Measurements from ENCODE around the gene ZNF365.
"Not testable (repeated sequence)": the region's sequence is repeated elsewhere in the genome, so short reads cannot be mapped to it uniquely, and the experiment has no call there.

ZNF365 gene, protein sequence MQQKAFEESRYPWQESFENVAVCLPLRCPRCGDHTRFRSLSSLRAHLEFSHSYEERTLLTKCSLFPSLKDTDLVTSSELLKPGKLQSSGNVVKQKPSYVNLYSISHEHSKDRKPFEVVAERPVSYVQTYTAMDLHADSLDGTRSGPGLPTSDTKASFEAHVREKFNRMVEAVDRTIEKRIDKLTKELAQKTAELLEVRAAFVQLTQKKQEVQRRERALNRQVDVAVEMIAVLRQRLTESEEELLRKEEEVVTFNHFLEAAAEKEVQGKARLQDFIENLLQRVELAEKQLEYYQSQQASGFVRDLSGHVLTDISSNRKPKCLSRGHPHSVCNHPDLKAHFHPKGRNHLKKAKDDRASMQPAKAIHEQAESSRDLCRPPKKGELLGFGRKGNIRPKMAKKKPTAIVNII

GRCh38 chr10:62373995-62374861 is at the start of gene ZNF365:
TSS of gene ZNF365 (plus strand) at chr10:62374369. CDS start at chr10:62376194, 1,825 bp downstream.
- DNase-seq: no peak

DNA sequence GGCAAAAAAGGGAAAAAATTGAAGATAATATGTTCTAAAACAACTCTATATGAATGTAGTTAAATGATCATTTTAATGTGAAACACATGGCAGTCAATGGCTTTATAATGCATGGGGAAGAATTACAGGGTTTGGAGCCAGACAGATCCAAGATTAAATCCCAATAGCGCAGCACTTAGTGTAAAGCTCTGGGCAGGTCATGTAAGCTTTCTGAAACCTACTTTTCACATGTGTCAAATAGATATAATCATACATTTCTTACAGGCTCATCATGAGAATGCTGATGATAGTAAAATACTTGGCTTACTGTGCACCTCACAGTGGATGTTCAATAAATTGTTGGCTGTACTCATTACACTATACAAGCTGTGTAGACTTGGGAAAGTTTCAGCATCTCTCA is 48.0 kb upstream of the ZNF365 start:
- DNase-seq: no peak

DNA sequence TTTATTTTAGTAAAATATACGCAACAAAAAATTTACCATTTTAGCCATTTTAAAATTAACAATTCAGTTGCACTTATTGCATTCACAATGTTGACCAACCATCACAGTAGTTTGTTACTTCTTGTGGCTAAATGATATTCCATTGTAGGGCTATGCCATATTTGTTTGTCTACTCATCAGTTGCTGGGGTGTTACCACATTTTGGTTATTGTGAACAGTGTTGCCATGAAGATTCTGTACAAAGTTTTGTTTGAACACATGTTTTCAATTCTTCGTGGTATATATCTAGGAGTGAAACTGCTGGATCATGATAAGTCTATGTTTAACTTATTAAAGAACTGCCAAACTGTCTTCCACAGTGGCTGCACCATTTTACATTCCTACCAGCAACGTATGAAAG is 46.3 kb upstream of the ZNF365 start:
- DNase-seq: no peak

- no peak for DNase-seq
These were observed 44.0 kb upstream of the ZNF365 start for GRCh38 chr10:62330213-62330612.

GRCh38 chr10:62332406-62332805 is 41.8 kb upstream of the ZNF365 start:
- no peak for DNase-seq

DNA sequence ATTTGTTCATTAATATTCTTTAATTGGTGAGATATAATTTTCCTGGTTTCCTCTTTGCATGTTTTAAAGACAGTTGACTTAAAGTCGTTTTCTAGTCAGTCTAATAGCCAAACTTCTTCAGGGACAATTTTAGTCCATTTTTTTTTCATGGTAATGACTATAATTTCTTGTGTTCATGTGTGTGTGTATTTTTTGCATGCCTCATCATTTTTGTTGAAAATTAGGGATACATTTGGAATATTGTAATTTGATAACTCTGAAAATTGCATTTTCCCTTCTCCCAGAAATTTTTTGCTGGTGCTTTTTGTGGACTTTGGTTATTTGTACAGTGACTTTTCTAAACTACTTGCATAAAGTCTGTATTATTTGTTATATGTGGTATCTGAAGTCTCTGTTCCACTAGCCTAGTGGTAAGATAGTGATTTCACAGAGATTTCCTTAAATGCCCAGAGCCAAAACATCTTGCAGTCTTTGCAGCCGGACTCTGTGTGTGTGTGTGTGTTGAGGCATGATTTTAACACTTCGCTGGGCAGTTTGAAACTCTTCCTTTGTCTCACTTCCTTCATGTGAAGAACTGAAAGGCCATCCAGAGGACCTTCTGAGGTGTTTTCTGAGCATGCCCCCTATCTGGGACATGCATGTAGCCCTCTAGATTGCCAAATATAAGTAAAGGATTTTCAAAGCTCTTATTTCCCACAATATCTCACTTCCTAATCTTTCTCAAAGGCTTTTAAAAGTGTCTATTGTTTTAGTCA is 40.9 kb upstream of the ZNF365 start:
- DNase-seq: no peak

- DNase-seq: no peak
These were observed 40.0 kb upstream of the ZNF365 start for GRCh38 chr10:62333988-62334682.

- no peak for DNase-seq
These were observed 38.8 kb upstream of the ZNF365 start for GRCh38 chr10:62335326-62335725.

DNA sequence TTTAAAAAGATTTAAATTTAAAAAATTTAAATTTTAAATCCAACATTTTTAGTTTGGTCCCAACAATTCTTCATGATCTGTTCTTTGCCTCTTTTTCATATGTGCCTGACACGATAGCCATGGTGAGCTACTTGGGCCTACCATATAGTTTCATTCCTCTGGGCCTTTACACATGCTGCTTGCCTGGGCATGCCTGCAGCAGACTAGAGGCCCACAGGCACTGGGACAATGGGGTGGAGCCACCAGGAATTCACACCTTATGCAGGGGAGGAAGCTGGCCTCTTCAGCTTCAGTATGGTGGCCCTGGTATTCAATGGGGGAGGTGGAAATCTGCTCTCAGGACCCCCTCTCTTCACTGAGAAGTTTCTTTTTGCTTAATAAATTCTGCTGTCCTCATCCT is 37.8 kb upstream of the ZNF365 start:
- DNase-seq: no peak

GRCh38 chr10:62341419-62341818 is 32.8 kb upstream of the ZNF365 start:
- no peak for DNase-seq

DNA sequence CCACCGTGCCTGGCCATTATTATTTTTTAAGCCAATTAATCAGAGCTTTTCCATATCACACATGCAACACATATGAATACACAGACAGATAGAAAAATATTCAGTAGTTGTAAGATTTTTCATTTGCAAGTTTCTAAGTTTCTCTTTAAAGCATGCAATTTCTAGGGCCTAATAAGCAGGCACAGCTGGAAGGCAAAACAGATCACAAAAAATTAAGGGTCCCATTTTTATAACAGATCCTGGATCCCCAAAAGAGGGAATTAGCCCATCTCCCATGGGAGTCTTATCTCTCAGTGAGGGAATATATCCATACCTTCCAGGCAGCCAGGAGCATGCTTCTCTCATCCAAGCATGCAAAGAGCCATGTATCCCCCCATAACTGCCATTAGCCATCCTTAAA is 31.2 kb upstream of the ZNF365 start:
- no peak for DNase-seq

- no peak for DNase-seq
These were observed 26.1 kb upstream of the ZNF365 start for GRCh38 chr10:62348029-62348428.

GRCh38 chr10:62352356-62352970 is 21.7 kb upstream of the ZNF365 start:
- no peak for DNase-seq

DNA sequence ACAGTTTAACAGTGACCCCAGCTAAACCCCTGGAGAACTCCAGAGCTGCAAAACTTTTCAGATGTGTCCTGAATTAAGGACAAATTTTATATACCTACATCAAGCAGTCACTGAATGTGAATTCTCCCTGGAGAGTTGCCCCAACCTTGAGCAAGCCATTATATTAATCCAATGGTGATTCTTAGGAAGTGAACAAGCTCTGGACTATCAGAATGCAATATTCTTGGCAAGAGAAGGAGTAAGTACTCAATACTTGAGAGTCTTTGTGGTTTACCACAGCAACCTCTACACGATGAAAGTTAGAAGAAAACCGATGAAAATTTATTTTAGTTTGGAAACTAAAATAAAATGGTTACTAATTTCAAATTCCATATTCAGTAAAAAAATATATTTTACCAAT is 19.3 kb upstream of the ZNF365 start:
- no peak for DNase-seq

GRCh38 chr10:62356447-62356846 is 17.7 kb upstream of the ZNF365 start:
- no peak for DNase-seq

GRCh38 chr10:62358151-62358550 is 16.0 kb upstream of the ZNF365 start:
- DNase-seq: not testable (repeated sequence)

- no peak for DNase-seq
These were observed 552 bp upstream of the ZNF365 start for GRCh38 chr10:62373639-62373994.

DNA sequence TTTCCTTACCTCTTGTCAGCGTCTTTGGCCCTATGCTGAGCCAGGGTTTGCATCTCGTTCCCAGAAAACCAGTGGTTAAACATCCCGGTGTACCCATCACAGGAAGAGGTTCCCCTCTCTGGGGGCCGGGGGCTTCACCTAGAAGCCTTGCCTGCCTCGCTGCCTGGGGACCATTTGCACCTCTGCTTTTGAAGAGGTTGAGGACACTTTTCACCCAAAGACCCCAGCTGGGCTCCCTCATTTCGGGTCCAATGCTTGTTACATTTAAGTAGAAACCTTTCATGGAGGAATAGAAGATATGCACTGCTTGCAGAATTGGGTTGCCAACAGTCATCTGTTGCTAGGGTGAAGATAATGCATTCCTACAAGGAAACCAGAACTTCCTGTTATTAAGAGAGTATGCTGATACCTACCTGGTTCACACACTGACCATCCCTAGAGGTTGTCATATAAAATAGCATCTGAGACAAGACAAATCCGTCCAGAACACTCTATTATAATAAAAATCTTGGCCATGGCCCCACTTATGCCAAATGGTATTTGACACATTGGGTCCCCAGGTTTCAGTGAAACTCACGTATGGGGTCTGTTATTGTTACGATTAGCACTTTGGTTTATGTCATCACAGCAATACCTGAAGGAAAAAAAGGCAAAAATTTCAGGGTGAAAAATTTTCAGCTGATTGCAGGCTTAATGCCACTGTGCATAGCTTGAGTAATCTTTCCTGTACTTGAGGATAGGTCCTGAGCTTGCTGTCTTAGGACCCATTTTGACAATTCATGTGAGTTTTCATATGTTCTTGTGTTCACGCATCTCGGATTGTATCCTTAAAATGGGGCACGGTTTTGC is 917 bp downstream of the ZNF365 start:
- no peak for DNase-seq

DNA sequence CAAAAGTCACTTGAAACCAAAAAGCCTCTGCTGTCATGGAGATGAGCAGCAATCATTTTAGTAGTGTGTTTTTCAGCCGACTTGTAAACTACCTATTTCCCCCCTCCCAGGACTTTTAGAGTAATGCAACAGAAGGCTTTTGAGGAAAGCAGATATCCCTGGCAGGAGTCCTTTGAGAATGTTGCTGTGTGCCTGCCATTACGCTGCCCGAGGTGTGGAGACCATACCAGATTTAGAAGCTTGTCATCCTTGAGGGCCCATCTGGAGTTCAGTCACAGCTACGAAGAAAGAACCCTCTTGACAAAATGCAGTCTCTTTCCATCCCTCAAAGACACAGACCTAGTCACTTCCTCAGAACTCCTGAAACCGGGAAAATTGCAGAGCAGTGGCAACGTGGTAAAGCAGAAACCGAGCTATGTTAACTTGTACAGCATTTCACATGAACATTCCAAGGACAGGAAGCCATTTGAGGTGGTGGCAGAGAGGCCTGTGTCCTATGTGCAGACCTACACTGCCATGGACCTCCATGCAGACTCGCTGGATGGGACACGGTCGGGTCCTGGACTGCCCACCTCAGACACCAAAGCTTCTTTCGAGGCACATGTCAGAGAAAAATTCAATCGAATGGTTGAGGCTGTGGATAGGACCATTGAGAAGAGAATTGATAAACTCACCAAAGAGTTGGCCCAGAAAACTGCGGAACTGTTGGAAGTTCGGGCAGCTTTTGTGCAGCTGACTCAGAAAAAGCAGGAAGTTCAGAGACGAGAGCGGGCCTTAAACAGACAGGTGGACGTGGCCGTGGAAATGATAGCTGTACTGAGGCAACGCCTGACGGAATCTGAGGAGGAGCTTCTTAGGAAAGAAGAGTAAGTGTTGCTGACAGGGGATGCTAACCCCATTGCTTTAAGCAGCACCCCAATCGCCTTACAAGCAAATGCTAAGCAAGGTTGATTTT is 2.2 kb downstream of the ZNF365 start:
- DNase-seq: no peak

DNA sequence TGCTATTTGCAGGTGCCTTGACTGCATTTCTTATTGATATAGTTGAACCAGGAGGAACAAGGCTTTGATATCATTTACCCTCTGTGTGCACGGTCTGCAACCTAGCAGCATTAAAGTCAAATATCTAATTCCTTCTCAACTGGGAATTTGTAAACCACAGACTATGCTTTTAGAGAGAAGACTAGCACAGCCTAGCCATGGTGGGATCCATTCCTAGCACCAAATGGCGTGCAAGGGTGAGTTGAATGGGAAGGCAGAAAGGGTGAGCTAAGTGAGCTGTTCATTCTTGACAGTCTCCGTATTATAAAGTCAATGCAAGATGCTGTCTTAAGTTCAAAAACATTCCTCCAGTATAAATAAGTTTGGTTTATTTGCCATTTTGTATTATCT is 2.9 kb downstream of the ZNF365 start:
- DNase-seq: no peak

Data from GF-D8 (cell line).